AG04449 (cell line): Measurements from ENCODE around the gene PLA2G4C.

ENCODE experiments used
- CTCF ChIA-PET: fragments of 350-600 bp; formaldehyde crosslinking; extraction: SDS; loops from one replicate; lab custom pipeline; 2021; ENCODE audit warnings: antibody characterized with exemption; lab: Yijun Ruan, JAX
- POLR2A ChIA-PET: fragments of 400-600, 350-600 bp; formaldehyde crosslinking; extraction: SDS; loops from one replicate; lab custom pipeline; 2020; ENCODE audit warnings: antibody characterized with exemption, inconsistent platforms; lab: Yijun Ruan, JAX
- DNase-seq: peaks from one replicate; pipeline ENCODE4 v3.0.0-alpha.2; 2010; ENCODE audit warnings: low read depth, low spot score
- H3K4me3 ChIP-seq: 2 replicates; pipeline ENCODE4 v1.5.1; 2011; ENCODE audit warnings: low read depth, mild to moderate bottlenecking, control low read depth, low read length
- TF ChIP-seq, protein P1 (sequence below): IDR thresholded peaks from one replicate; pipeline ENCODE4 v1.5.1; 2011; ENCODE audit warnings: mild to moderate bottlenecking, moderate library complexity, low read length, control low read depth, inconsistent platforms; ENCODE audit not compliant: insufficient read depth; ENCODE audit errors: missing control alignments

PLA2G4C gene

DNA sequence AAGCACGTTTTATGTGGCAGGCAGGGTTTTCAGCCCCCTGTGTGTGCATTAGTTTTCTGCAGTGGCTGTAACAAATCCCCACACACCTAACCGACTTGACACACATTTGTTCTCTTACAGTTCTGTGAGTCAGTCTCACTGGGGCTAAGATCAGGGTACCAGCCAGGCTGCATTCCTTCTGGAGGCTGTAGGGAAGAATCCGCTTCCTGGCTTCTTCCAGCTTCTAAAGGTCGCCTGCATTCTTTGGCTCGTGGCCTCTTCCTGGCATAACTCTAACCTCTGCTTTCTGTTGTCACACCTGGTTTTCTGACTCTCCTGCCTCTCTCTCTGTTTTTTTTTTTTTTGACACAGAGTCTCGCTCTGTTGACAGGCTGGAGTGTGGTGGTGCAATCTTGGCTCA is 109.8 kb downstream of the PLA2G4C start:
- TF ChIP-seq, protein P1, sequence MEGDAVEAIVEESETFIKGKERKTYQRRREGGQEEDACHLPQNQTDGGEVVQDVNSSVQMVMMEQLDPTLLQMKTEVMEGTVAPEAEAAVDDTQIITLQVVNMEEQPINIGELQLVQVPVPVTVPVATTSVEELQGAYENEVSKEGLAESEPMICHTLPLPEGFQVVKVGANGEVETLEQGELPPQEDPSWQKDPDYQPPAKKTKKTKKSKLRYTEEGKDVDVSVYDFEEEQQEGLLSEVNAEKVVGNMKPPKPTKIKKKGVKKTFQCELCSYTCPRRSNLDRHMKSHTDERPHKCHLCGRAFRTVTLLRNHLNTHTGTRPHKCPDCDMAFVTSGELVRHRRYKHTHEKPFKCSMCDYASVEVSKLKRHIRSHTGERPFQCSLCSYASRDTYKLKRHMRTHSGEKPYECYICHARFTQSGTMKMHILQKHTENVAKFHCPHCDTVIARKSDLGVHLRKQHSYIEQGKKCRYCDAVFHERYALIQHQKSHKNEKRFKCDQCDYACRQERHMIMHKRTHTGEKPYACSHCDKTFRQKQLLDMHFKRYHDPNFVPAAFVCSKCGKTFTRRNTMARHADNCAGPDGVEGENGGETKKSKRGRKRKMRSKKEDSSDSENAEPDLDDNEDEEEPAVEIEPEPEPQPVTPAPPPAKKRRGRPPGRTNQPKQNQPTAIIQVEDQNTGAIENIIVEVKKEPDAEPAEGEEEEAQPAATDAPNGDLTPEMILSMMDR, result no peak
- no peak overlapping the region for H3K4me3 ChIP-seq
- ChIA-PET POLR2A (no interaction called here), CTCF (interaction anchor here (0.8 kb wide), 1 partner anchor 152 kb away, joined by 3 read pairs; no protein-coding TSS in a partner anchor)
- no peak for DNase-seq

DNA sequence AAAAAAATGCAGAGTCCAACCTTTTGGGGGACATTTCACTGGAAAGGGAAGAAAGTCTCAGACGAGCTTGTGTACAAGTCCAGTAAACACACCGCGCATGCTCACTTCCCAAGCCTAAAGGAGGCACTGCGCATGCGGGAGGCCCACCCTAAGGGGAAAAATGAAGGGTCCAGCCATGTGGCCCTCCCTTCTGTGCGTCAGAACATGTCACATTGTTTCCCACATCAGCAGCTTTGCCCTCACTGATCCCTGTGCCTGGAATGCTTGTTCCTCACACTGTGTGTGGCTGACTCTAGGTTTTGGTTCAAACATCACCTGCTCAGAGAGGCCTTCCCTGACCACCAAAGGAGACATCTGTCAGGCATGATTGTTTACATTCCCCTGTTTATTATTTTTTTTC is 111.8 kb downstream of the PLA2G4C start:
- TF ChIP-seq, protein P1, result no peak
- ChIA-PET POLR2A (no interaction called here), CTCF (no interaction called here)
- H3K4me3 ChIP-seq, result no peak overlapping the region
- DNase-seq, result no peak
